HG03097 (cell line): ENCODE measurements around the gene OLFML2A.

Experiments
- ATAC-seq: cut with Tn5 transposase; IDR thresholded peaks from one replicate; pipeline ENCODE4 v1.9.1; 2021; ENCODE audit not compliant: unreplicated experiment, low FRiP score

OLFML2A gene

GRCh38 chr9:124846969-124847368 lies 70.0 kb downstream of the OLFML2A start:
- ATAC-seq, result no peak

GRCh38 chr9:124849801-124850200 lies 72.9 kb downstream of the OLFML2A start:
- ATAC-seq, result no peak

DNA sequence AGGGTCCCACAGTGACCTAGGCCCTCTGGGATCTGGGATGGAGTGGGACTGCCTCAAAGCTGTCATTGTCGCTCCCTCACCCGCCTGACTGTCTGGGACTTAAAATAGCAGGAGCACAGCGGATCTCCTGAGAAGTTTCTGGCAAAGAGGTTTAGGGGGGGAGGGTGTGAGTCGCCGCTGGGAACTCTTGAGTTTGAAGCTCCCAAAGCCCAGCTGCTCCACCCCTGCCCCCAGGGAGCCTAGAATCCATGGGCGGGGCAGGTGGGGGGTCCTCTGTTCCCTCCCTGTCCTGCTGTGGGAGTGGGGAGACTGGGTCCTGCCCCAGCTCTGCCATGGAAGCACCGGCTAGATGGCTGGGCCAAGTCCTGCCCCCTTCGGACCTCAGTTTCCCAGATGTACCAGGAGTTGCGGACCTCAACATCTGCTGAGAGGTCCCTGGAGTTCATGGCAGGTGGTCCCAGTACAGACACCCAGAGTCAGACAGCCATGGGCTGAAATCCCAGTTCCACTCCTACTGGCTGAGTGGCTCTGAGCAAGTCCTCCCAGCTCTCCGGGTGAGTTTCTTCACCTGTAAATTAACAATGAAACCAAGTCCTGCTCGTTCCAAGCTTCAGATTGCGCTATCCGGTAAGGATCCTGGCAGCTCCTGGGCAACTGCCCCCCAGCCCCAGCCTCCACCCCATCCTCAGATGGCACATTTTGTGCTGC lies 75.3 kb downstream of the OLFML2A start:
- ATAC-seq, result no peak

GRCh38 chr9:124852829-124853531 lies 76.0 kb downstream of the OLFML2A start, which contains the start of gene WDR38:
Gene WDR38 (plus strand): TSS chr9:124853460. CDS start chr9:124853532, 72 bp downstream.
- ATAC-seq, result peak; percentile 60

- no peak for ATAC-seq
Observed at GRCh38 chr9:124853605-124854143, 76.7 kb downstream of the OLFML2A start.

DNA sequence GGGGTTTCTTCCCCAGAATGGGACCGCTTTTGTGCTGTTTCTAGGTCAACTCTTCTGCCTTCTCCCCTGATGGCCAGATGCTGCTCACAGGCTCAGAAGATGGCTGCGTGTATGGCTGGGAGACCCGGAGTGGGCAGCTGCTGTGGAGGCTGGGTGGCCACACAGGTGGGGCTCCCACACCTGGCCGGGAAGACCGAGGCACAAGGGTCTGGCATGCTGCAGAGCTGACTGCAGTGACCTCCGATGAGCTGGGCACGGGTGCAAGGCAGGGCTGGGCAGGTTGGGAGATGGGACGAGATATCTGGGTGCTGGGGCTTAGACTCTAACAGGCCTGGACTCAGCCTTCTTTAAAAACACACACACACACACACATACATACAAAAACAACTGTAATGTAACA lies 77.2 kb downstream of the OLFML2A start:
- no peak for ATAC-seq

DNA sequence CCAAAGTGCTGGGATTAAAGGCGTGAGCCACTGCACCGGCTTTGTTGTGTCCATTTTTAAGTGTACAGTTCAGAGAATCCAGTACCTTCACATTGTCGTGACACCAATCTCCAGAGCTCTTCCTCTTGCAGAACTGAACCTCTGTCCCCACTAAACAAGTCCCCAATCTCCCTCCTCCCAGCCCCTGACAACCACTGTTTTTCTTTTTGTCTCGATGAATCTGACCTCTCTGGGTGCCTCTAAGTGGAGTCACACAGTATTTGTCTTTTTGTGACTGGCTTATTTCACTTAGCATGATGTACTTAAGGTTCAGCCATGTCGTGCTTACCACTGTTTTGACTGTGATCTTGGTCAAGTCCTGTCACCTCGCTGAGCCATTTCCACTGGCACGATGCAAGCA lies 77.9 kb downstream of the OLFML2A start:
- ATAC-seq, result no peak

GRCh38 chr9:124855566-124855943 lies 78.6 kb downstream of the OLFML2A start:
- no peak for ATAC-seq

DNA sequence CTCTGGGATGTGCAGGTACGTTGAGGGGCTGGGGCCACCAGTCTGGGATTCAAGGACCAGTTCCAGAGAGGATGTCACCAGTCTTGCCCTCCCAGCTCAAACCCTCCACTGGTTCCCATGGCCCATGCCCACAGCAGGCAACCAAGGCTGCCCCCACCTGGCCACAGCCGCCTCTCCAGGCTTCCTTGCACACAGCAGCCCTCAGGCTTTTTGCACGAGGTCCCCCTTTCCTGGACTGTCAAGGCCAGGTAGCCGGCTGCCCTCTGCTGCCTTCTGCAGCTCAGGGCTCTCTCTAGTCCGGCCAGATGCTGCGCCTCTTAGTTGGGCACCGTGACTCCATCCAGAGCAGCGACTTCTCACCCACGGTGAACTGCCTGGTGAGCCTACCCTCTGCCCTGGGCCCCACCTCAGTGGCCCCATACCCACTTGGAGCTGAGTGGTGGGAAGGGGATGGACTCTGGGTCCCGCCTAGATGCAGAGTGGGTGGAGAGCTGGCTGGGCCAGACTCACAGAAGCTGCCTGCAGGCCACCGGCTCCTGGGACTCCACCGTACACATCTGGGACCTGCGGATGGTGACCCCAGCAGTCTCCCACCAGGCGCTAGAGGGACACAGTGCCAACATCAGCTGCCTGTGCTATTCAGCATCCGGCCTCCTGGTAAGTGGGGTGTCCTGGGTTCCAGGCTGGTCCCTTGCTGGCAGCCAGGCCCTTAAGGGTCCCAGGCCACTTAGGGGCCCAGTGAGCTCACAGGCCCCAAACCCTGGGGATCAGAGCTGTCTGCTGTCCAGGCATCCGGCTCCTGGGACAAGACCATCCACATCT lies 79.2 kb downstream of the OLFML2A start:
- ATAC-seq, result no peak

DNA sequence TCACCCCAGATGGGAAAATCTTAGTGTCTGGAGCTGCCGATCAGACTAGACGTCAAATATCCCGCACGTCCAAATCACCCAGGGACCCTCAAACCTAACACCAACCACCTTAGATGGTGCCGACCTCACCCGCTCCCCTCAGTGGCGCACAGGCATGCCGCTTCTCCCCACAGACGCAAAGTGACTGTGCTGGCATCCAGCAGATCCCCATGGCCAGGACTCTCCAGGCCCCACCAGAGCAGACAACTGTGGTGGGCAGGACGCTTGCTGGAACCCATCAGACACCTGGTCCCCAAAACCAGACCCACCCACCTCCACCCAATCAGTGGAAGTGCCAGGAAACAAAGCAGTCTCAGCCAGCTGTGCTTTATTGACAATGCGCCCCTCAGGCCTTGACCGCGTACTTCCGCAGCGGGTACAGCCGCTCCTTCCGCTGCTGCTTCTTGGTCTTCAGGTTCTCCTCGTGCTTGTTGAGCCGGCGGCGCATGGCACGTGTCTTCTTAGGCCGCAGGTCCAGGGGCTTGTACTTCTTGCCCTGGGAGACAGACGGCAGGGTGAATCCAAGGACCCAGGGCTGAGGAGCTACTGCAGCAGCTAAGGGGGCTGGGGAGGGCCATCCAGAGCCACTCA lies 80.7 kb downstream of the OLFML2A start:
- no peak for ATAC-seq

DNA sequence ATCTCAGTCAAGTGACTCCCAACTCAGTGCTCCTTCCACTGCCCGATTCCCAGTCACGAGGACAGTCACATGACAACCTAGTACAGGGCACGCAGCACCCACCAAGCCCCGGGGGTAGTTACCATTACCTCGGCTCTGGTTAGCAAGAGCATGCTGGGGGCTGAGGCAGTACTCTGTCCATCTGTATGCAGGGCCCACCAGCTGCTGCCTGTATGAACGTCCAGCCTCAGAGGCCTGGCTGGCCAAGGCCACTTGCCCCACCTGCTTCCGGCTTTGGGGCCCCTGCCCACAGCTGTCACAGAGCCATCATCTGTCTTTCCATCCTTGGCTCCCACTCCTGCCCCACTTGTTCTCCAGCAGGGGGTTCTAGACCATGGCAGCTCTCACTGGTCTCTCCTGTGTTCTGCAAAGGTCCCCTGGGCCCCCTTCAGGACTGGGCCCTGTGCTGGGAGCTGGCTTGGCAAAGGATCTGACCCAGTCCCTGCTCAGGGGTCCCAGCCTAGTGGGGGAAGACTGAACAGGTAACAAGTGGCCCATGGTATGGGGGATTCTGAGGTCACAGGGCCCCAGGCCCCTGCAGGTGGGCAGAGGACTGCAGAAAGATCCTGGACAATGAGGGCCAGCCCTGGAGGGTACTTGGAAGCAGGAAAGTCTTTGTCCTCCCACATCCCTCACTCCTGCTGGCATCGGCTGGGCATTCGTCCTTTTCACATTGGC lies 81.6 kb downstream of the OLFML2A start:
- no peak for ATAC-seq

GRCh38 chr9:124859803-124860581 lies 83.1 kb downstream of the OLFML2A start:
- no peak for ATAC-seq

GRCh38 chr9:124860582-124861341 lies 83.8 kb downstream of the OLFML2A start:
- ATAC-seq, result no peak

GRCh38 chr9:124861342-124862229 lies 84.7 kb downstream of the OLFML2A start, which contains the start of the genes ARPC5L and RPL35:
Gene ARPC5L (plus strand): TSS chr9:124862130. CDS start chr9:124869291, 7,161 bp downstream.
Gene RPL35 (minus strand): TSS chr9:124861957. CDS start chr9:124861912, 45 bp downstream.
- ATAC-seq, result peak; percentile 92

- no peak for ATAC-seq
Observed at GRCh38 chr9:124863371-124863871, 86.5 kb downstream of the OLFML2A start.
